ENCODE measurements around the gene MTUS2. TPM values are rescaled to one million over a fixed set of nuclear protein-coding genes. Genes with fewer than 3 reads are reported as not detected.

The MTUS2 gene
- total and polyA plus RNA-seq, 2 of the 8 experiments (the other 6 are each of a cell fraction or from before 2014, with no cell fraction given): 0.18 to 0.80 TPM

- Histone ChIP-seq H4K20me1 (replicated peaks in 1 of 2; ENCODE audit: control insufficient read depth in 1 of 2, insufficient read depth in 2 of 2, low read length in 2 of 2) (no peaks in the 10 kb centered on the region), H3K4me3 (ENCODE audit: extremely low read depth in 1 of 4, insufficient read depth in 2 of 4, low read depth in 3 of 4, low read length in 4 of 4) (no peak overlapping the region), H3K23ac (ENCODE audit: insufficient read length) (no peak overlapping the region), H3K9me3 (ENCODE audit: insufficient read depth in 2 of 2, low read depth in 1 of 2, low read length in 1 of 2) (no peaks in the 10 kb centered on the region), H3K4ac (replicated peaks; ENCODE audit: insufficient read length, low read depth, low read length) (no peak overlapping the region), H3K4me2 (ENCODE audit: insufficient read depth in 1 of 2, low read depth in 2 of 2, low read length in 2 of 2) (no peak overlapping the region), H3K23me2 (ENCODE audit: low read depth, low read length) (no peaks in the 10 kb centered on the region), H3K18ac (ENCODE audit: extremely low read depth, low read length) (no peak overlapping the region), H2BK5ac (ENCODE audit: low read depth, low read length) (no peak overlapping the region), H2AK5ac (ENCODE audit: low read depth, low read length) (no peak overlapping the region), H2BK15ac (ENCODE audit: low read length) (no peak overlapping the region), H4K5ac (ENCODE audit: insufficient read length, low read depth, low read length) (no peak overlapping the region), H2BK20ac (ENCODE audit: low read length) (no peak overlapping the region), H2BK120ac (replicated peaks; ENCODE audit: low read depth, low read length) (no peak overlapping the region), H3K14ac (ENCODE audit: insufficient read length) (no peak overlapping the region), H3K9ac (replicated peaks in 1 of 4; ENCODE audit: extremely low read depth in 1 of 4, low read depth in 3 of 4, low read length in 3 of 4) (no peak overlapping the region), H4K8ac (ENCODE audit: extremely low read depth, insufficient read depth, low read length) (no peak overlapping the region), H2AFZ (ENCODE audit: low read length) (no peak overlapping the region), H3K56ac (replicated peaks; ENCODE audit: insufficient read length, low read depth, low read length) (no peak overlapping the region), H3K79me1 (ENCODE audit: low read depth, low read length) (no peaks in the 10 kb centered on the region), H2BK12ac (ENCODE audit: low read depth, low read length) (no peak overlapping the region), H3K27ac (ENCODE audit: low read depth, low read length) (no peak overlapping the region), H4K91ac (replicated peaks; ENCODE audit: insufficient read length, low read length) (no peak overlapping the region), H3K4me1 (replicated peaks in 1 of 4; ENCODE audit: control insufficient read depth in 3 of 4, insufficient read depth in 4 of 4, low read length in 3 of 4) (no peaks in the 10 kb centered on the region), H3K36me3 (ENCODE audit: control insufficient read depth in 2 of 4, insufficient read depth in 4 of 4, low read length in 3 of 4) (no peaks in the 10 kb centered on the region), H3K27me3 (replicated peaks in 1 of 4; ENCODE audit: control insufficient read depth in 3 of 4, extremely low read depth in 1 of 4, insufficient read depth in 3 of 4, low read length in 3 of 4) (no peaks in the 10 kb centered on the region), H3K79me2 (ENCODE audit: control insufficient read depth in 1 of 2, insufficient read depth in 2 of 2, low read length in 2 of 2) (no peaks in the 10 kb centered on the region)
- CTCF ChIA-PET (ENCODE audit: partially characterized antibody): interaction anchor here (0.6 to 1.3 kb wide), 3 partner anchors 168 to 573 kb away, joined by 3 read pairs; no protein-coding TSS in a partner anchor
- POLR2A ChIA-PET (ENCODE audit: partially characterized antibody): no interaction called here
- TF ChIP-seq SIX5 (IDR thresholded peaks at IDR 0.05; ENCODE audit: low read depth, low read length): no peak
- no peak for TF ChIP-seq BRCA1 (IDR thresholded peaks at IDR 0.05; ENCODE audit: low read depth, low read length)
- no peak for TF ChIP-seq SAP30 (IDR thresholded peaks at IDR 0.05; ENCODE audit: insufficient read depth, insufficient replicate concordance, low read length)
- TF ChIP-seq CHD1 (IDR thresholded peaks at IDR 0.05; ENCODE audit: low read depth, low read length): no peak
- no peak for TF ChIP-seq HDAC2 (IDR thresholded peaks at IDR 0.05; ENCODE audit: borderline replicate concordance in 1 of 2, low read depth in 2 of 2, low read length in 2 of 2)
- TF ChIP-seq SUZ12 (IDR thresholded peaks at IDR 0.05; ENCODE audit: low read length): no peak
- TF ChIP-seq CBX8 (IDR thresholded peaks at IDR 0.05; ENCODE audit: borderline replicate concordance, low read depth, low read length): no peak
- TF ChIP-seq SP2 (IDR thresholded peaks at IDR 0.05; ENCODE audit: low read length): no peak
- WGBS, 2 experiments (ENCODE audit: extremely low coverage in 1 of 2, insufficient coverage in 1 of 2, insufficient read length in 1 of 2, insufficient replicate concordance in 2 of 2, low coverage in 1 of 2, low lambda C conversion rate in 2 of 2, missing lambda C conversion rate in 1 of 2): 70% methylated on average over 11 of the region's 11 CpGs; no CpG with 5 or more reads in 1 of the 2 experiments
- FAIRE-seq (no peak), DNase-seq (ENCODE audit: low read depth in 1 of 2, low spot score in 2 of 2) (no peak)
Observed at GRCh38 chr13:29103065-29103800, 283.1 kb downstream of the MTUS2 start.
